Stimulated activated CD8-positive, alpha-beta memory T cell treated with anti-CD3 and anti-CD28 coated beads, Interleukin-7, amount 100 ng/mL, for 1 hour (primary cell): ENCODE data around the gene PDGFRB.
A peak's percentile ranks its signal among the peaks of the same experiment; 100 is the strongest.

ENCODE experiments used
- DNase-seq, 2 donors: peaks; one replicate each; pipeline ENCODE4 v3.0.0-alpha.2; 2020; ENCODE audit warnings: low read depth in 2 of 2

PDGFRB gene

GRCh38 chr5:150155258-150156026 lies at the start of gene PDGFRB:
PDGFRB (minus strand) TSS chr5:150155845; CDS start chr5:150137047, 18,798 bp downstream.
- peak; percentile 25 to 32 for DNase-seq

- DNase-seq: no peak
Measured at GRCh38 chr5:150204590-150204960, 48.9 kb upstream of the PDGFRB start.

GRCh38 chr5:150203832-150204589 lies 48.4 kb upstream of the PDGFRB start:
- no peak for DNase-seq

GRCh38 chr5:150202501-150202900 lies 46.9 kb upstream of the PDGFRB start:
- DNase-seq: no peak

GRCh38 chr5:150197476-150197875 lies 41.8 kb upstream of the PDGFRB start:
- DNase-seq: no peak

- no peak for DNase-seq
Measured at GRCh38 chr5:150196986-150197385, 41.3 kb upstream of the PDGFRB start.

- no peak for DNase-seq
Measured at GRCh38 chr5:150196514-150196913, 40.9 kb upstream of the PDGFRB start.

- DNase-seq: no peak
Measured at GRCh38 chr5:150195736-150196485, 40.3 kb upstream of the PDGFRB start.

GRCh38 chr5:150192462-150192861 lies 36.8 kb upstream of the PDGFRB start:
- no peak for DNase-seq

- no peak for DNase-seq
Measured at GRCh38 chr5:150190987-150191386, 35.3 kb upstream of the PDGFRB start.

- DNase-seq: no peak
Measured at GRCh38 chr5:150190503-150190979, 34.9 kb upstream of the PDGFRB start.

- no peak for DNase-seq
Measured at GRCh38 chr5:150189728-150190502, 34.3 kb upstream of the PDGFRB start, which contains the start of gene SLC6A7. SLC6A7 (plus strand) TSS chr5:150190062; CDS start chr5:150190328, 266 bp downstream.

- no peak for DNase-seq
Measured at GRCh38 chr5:150189326-150189725, 33.7 kb upstream of the PDGFRB start.

- no peak for DNase-seq
Measured at GRCh38 chr5:150188146-150188842, 32.6 kb upstream of the PDGFRB start.

GRCh38 chr5:150186897-150187296 lies 31.3 kb upstream of the PDGFRB start:
- no peak for DNase-seq

GRCh38 chr5:150186137-150186536 lies 30.5 kb upstream of the PDGFRB start:
- DNase-seq: no peak

- DNase-seq: no peak
Measured at GRCh38 chr5:150184990-150185912, 29.6 kb upstream of the PDGFRB start.

- DNase-seq: no peak
Measured at GRCh38 chr5:150184006-150184405, 28.4 kb upstream of the PDGFRB start.

- no peak for DNase-seq
Measured at GRCh38 chr5:150183436-150183835, 27.8 kb upstream of the PDGFRB start.

GRCh38 chr5:150182774-150183173 lies 27.1 kb upstream of the PDGFRB start:
- DNase-seq: no peak
